HCT116 (cell line): ENCODE results near the gene ZNF330. TPM values are rescaled to one million over a fixed set of nuclear protein-coding genes. Genes with fewer than 3 reads are reported as not detected.

Source experiments
- ATAC-seq: fragments of 200-7000 bp; cut with Tn5 transposase; 2 replicates; pipeline ENCODE4 v1.9.1; 2020; ENCODE audit warnings: mild to moderate bottlenecking, moderate library complexity
- BruUV-seq: library from RNA; stranded (reverse); fragments of 400-500 nt; replicated peaks from 2 replicates; lab custom pipeline; 2021; lab: Mats Ljungman, UMichigan
- CTCF ChIA-PET: fragments of 300-600 bp; sonication (Branson Sonifier 250); formaldehyde crosslinking; loops from one replicate; lab custom pipeline; 2021; ENCODE audit warnings: antibody characterized with exemption; lab: Charles Lee
- POLR2A ChIA-PET: fragments of 300-600, 350-600 bp; sonication (Branson Sonifier 250); formaldehyde crosslinking; loops from one replicate; lab custom pipeline; 2021; ENCODE audit warnings: antibody characterized with exemption; lab: Charles Lee
- RAD21 ChIA-PET, 2 experiments: fragments of 300-600 bp; sonication (Branson Sonifier 250); formaldehyde crosslinking; loops; one replicate each; lab custom pipeline; 2023; ENCODE audit warnings: low total read pairs in 2 of 2; ENCODE audit not compliant: uncharacterized antibody in 2 of 2, unreplicated experiment in 2 of 2, low non-redundant PET in 1 of 2; lab: Charles Lee
- DNase-seq: peaks from one replicate; pipeline ENCODE4 v3.0.0-alpha.2; 2010; ENCODE audit warnings: low read depth, low spot score
- H2AFZ ChIP-seq: fragments of 200-600 bp; shearing (Covaris generic), sonication (generic); 2 replicates; pipeline ENCODE4 v1.6.1; 2017; ENCODE audit warnings: low read depth, mixed run types, mixed read lengths, antibody characterized with exemption, low read length; ENCODE audit not compliant: poor library complexity, severe bottlenecking
- H3K27ac ChIP-seq: 2 replicates; pipeline ENCODE4 v1.5.1; 2012; ENCODE audit warnings: low read depth, low read length
- H3K27me3 ChIP-seq: fragments of 200-600 bp; sonication (generic); 2 replicates; pipeline ENCODE4 v1.6.1; 2016; ENCODE audit warnings: mixed run types, low read length, mixed read lengths; ENCODE audit not compliant: insufficient read depth
- H3K36me3 ChIP-seq, 2 experiments: fragments of 200-500 bp in 1 of 2; fragments of 200-600 bp in 1 of 2; sonication (Bioruptor generic) in 1 of 2; sonication (generic) in 1 of 2; 2 replicates each; pipeline versions ENCODE4 v1.5.1 to v1.6.1; 2014 to 2016; ENCODE audit warnings: low read length in 2 of 2, inconsistent platforms in 1 of 2, mixed read lengths in 1 of 2, mixed run types in 1 of 2; ENCODE audit not compliant: insufficient read depth in 2 of 2, control insufficient read depth in 1 of 2
- H3K4me1 ChIP-seq, 2 experiments: fragments of 200-600 bp in 1 of 2; sonication (generic) in 1 of 2; 2 replicates each; pipeline versions ENCODE4 v1.5.1 to v1.6.1; 2012 to 2017; ENCODE audit warnings: low read length in 2 of 2, inconsistent platforms in 1 of 2, mild to moderate bottlenecking in 1 of 2, mixed read lengths in 1 of 2, mixed run types in 1 of 2, moderate library complexity in 1 of 2; ENCODE audit not compliant: insufficient read depth in 2 of 2, control insufficient read depth in 1 of 2
- H3K4me2 ChIP-seq: fragments of 200-600 bp; sonication (generic); 2 replicates; pipeline ENCODE4 v1.6.1; 2017; ENCODE audit warnings: mixed run types, low read length, mixed read lengths
- H3K4me3 ChIP-seq, 2 experiments: fragments of 200-600 bp in 1 of 2; sonication (generic) in 1 of 2; replicated peaks in 1 of 2; 2 replicates each; pipeline ENCODE4 v1.5.1; 2011 to 2016; ENCODE audit warnings: low read length in 2 of 2, control low read depth in 1 of 2, low read depth in 1 of 2, mild to moderate bottlenecking in 1 of 2, mixed read lengths in 1 of 2, mixed run types in 1 of 2
- H3K79me2 ChIP-seq: fragments of 200-600 bp; sonication (generic); 2 replicates; pipeline ENCODE4 v1.6.1; 2017; ENCODE audit warnings: mild to moderate bottlenecking, mixed run types, low read length, moderate library complexity, mixed read lengths; ENCODE audit not compliant: insufficient read depth
- H3K9ac ChIP-seq: fragments of 200-600 bp; sonication (generic); 2 replicates; pipeline ENCODE4 v1.6.1; 2016; ENCODE audit warnings: low read length, mixed read lengths
- H3K9me2 ChIP-seq: fragments of 200-600 bp; sonication (generic), shearing (Covaris generic); 2 replicates; pipeline ENCODE4 v1.6.1; 2017; ENCODE audit warnings: mixed run types, mild to moderate bottlenecking, moderate library complexity; ENCODE audit not compliant: insufficient read depth
- H3K9me3 ChIP-seq, 2 experiments: fragments of 200-500 bp in 1 of 2; fragments of 200-600 bp in 1 of 2; sonication (Bioruptor generic) in 1 of 2; sonication (generic) in 1 of 2; 2 replicates each; pipeline ENCODE4 v1.6.1; 2014 to 2017; ENCODE audit warnings: low read length in 2 of 2, mixed read lengths in 2 of 2, inconsistent platforms in 1 of 2, low read depth in 1 of 2, mild to moderate bottlenecking in 1 of 2, mixed run types in 1 of 2, moderate library complexity in 1 of 2; ENCODE audit not compliant: control insufficient read depth in 1 of 2, insufficient read depth in 1 of 2
- H4K20me1 ChIP-seq: fragments of 200-600 bp; sonication (generic), shearing (Covaris generic); 2 replicates; pipeline ENCODE4 v1.6.1; 2017; ENCODE audit warnings: mixed run types, mild to moderate bottlenecking, moderate library complexity; ENCODE audit not compliant: insufficient read depth
- CBX3 ChIP-seq: IDR thresholded peaks from 2 replicates; pipeline ENCODE4 v1.6.1; 2012; ENCODE audit warnings: low read depth
- CEBPB ChIP-seq: IDR thresholded peaks from 2 replicates; pipeline ENCODE4 v1.6.1; 2012; ENCODE audit warnings: low read depth
- CTCF ChIP-seq, 3 experiments: fragments of 200-600 bp in 1 of 3; sonication (generic) in 1 of 3; IDR thresholded peaks in 2 of 3; conservative IDR thresholded peaks in 1 of 3; 2 replicates each; pipeline ENCODE4 v1.5.1; 2012 to 2017; ENCODE audit warnings: low read depth in 2 of 3, low read length in 2 of 3, antibody characterized with exemption in 1 of 3, borderline replicate concordance in 1 of 3, control low read depth in 1 of 3, mild to moderate bottlenecking in 1 of 3, mixed read lengths in 1 of 3, mixed run types in 1 of 3, moderate library complexity in 1 of 3; ENCODE audit not compliant: insufficient read depth in 1 of 3
- EZH2 ChIP-seq: fragments of 200-600 bp; sonication (generic); IDR thresholded peaks from 2 replicates; pipeline ENCODE4 v1.6.1; 2017; ENCODE audit warnings: antibody characterized with exemption, mixed run types
- EZH2phosphoT487 ChIP-seq: fragments of 200-600 bp; IDR thresholded peaks from 2 replicates; pipeline ENCODE4 v1.6.1; 2018; ENCODE audit warnings: antibody characterized with exemption, borderline replicate concordance
- FOSL1 ChIP-seq: IDR thresholded peaks from 2 replicates; pipeline ENCODE4 v1.6.1; 2012; ENCODE audit warnings: low read depth
- JUND ChIP-seq: IDR thresholded peaks from 2 replicates; pipeline ENCODE4 v1.6.1; 2012
- MAX ChIP-seq: IDR thresholded peaks from 2 replicates; pipeline ENCODE4 v1.6.1; 2012
- SIN3A ChIP-seq: IDR thresholded peaks from 2 replicates; pipeline ENCODE4 v1.6.1; 2012; ENCODE audit warnings: low read depth
- SP1 ChIP-seq: IDR thresholded peaks from 2 replicates; pipeline ENCODE4 v1.6.1; 2012; ENCODE audit warnings: low read depth
- SRF ChIP-seq: IDR thresholded peaks from 2 replicates; pipeline ENCODE4 v1.6.1; 2012; ENCODE audit warnings: low read depth
- TCF7L2 ChIP-seq: IDR thresholded peaks from 2 replicates; pipeline ENCODE4 v1.7.0; 2011; ENCODE audit warnings: borderline replicate concordance, inconsistent platforms; ENCODE audit not compliant: insufficient read depth, insufficient read length; ENCODE audit errors: extremely low read depth
- ZBTB33 ChIP-seq: IDR thresholded peaks from 2 replicates; pipeline ENCODE4 v1.6.1; 2011; ENCODE audit warnings: mild to moderate bottlenecking, low read length, moderate library complexity; ENCODE audit not compliant: insufficient replicate concordance; ENCODE audit errors: extremely low read depth
- ZFX ChIP-seq: fragments of 450-650 bp; IDR thresholded peaks from 2 replicates; pipeline ENCODE4 v1.6.1; 2017
- ZNF274 ChIP-seq: fragments of 200-500 bp; sonication (Bioruptor generic); IDR thresholded peaks from 2 replicates; pipeline ENCODE4 v1.6.1; 2014; ENCODE audit warnings: mild to moderate bottlenecking, low read depth, low read length, inconsistent platforms
- intact Hi-C: fragments of 100-400 bp; cut with micrococcal nuclease; formaldehyde crosslinking; loops from 2 replicates; pipeline ENCODE4 v1.10.0; 2022
- total RNA-seq: library from RNA; stranded (reverse); gene quantifications from one replicate; pipeline ENCODE4 v1.2.1, GENCODE V29; 2021; ENCODE audit not compliant: unreplicated experiment

Gene ZNF330
- total RNA-seq, 1 experiment from 2014 or later = 49.1 TPM

GRCh38 chr4:141192564-141192963 is 28.1 kb upstream of the ZNF330 start:
- Histone ChIP-seq H3K27me3 (no peaks in the 10 kb centered on the region), H3K36me3 (no peaks in the 10 kb centered on the region), H3K4me3 (no peak overlapping the region), H3K4me1 (no peaks in the 10 kb centered on the region), H2AFZ (no peak overlapping the region), H3K79me2 (no peaks in the 10 kb centered on the region), H3K9me3 (no peaks in the 10 kb centered on the region), H3K4me2 (no peak overlapping the region), H3K9me2 (no peaks in the 10 kb centered on the region), H3K27ac (no peak overlapping the region), H3K9ac (no peak overlapping the region), H4K20me1 (no peaks in the 10 kb centered on the region)
- BruUV-seq = no TSS peak
- no peak for ATAC-seq
- RAD21 ChIA-PET = no interaction called here
- no peak for DNase-seq
- CTCF ChIA-PET = no interaction called here
- no peak for TF ChIP-seq TCF7L2
- TF ChIP-seq CEBPB = no peak
- TF ChIP-seq ZNF274 = no peak
- TF ChIP-seq CBX3 = no peak
- no peak for TF ChIP-seq SRF
- no peak for TF ChIP-seq JUND
- no peak for TF ChIP-seq CTCF (IDR thresholded peaks at IDR 0.05 in 2 of 3, conservative IDR thresholded peaks at IDR 0.05 in 1 of 3; ENCODE audit: borderline replicate concordance in 1 of 3, insufficient read depth in 1 of 3, low read depth in 2 of 3, low read length in 2 of 3)
- TF ChIP-seq EZH2phosphoT487 = no peak
- TF ChIP-seq SP1 = no peak
- no peak for TF ChIP-seq SIN3A
- no peak for TF ChIP-seq EZH2
- TF ChIP-seq ZBTB33 = no peak
- no peak for TF ChIP-seq MAX
- TF ChIP-seq FOSL1 = no peak
- no peak for TF ChIP-seq ZFX
- intact Hi-C loops = no loop called here
- POLR2A ChIA-PET = no interaction called here
